ENCODE data around the gene TP53AIP1. TPM values are rescaled to one million over a fixed set of nuclear protein-coding genes. Genes with fewer than 3 reads are reported as not detected.

Gene TP53AIP1, protein sequence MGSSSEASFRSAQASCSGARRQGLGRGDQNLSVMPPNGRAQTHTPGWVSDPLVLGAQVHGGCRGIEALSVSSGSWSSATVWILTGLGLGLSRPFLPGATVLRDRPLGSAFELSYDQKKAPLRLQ
- not detected in 2 replicates for total RNA-seq

DNA sequence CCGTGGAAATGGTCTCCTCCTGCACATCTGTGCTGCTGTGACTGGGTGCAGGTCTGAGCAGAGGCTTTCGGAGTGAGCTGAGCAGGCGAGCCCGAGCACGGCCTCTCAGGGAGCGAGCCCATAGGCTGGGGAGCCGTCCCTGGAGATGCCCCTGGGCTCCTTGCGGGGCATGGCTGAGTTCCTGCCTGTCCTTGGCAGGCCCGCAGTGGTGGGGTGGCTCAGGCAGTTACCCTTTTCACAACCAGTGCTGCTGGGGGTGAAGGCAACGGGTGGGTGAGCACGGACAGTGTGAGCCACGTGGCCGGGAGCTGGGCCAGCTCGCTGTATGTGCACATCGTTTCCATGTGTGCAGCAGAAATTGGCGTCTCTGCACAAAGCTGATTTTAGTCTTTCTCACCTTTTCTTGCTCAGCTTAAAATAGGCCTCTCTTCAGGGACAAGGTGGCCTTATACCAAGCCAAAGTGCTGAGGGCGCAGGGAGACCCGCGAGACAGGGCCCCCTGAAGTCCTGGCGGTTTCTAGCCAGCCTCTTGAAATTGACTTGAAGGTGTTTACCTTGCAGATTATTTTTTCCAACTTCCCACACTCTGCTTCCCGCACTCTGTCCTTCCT lies at the start of gene TP53AIP1:
TSS of gene TP53AIP1 (minus strand) at position 55 of the 611 bp plus-strand sequence. CDS start 5,053 bp downstream, outside the sequence.

DNA sequence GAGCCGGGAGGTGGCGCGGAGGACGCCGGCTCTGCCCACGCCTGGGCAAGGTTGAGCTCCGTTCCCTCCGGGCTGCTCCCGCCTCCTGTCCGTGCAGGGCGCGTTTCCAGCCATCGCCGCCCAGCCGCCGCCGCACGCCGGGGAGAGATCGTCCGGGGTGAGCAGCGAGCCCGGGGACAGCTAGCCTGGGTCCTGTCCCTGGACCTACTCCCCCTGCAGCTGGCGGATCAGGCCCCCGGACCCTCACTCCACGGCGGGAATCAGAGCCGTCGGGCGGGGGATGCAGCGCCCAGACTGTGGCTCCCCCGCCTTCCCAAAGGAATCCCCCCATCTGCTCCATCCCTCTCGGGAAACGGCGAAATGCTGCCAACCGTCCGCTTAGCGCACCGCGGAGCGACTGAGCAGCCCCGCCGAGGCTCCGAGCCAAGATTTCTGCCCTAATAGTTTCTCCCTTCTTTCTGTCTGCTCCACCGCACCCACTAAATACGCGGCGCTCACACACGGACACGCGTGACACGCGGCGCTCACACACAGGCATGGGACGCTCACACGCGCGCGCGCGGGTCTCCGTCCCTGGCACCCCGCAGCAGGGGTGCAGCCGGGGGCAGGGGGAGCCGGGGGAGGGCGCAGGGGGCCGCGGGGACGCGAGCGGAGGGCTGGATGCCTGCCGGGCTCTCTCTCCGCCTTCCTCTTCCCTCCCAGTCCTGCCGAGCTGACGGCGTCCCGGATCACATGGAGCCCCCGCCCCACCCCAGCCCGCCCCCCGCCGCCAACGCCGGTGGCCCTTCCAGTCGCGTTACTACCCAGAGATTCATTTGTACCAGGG lies 51.9 kb downstream of the TP53AIP1 start, which contains the start of gene KCNJ5:
TSS of gene KCNJ5 (plus strand) at position 814 of the 826 bp plus-strand sequence. CDS start 19,918 bp downstream, outside the sequence.

Other genes with a start within 250 kb of the TP53AIP1 start
- 118 and 163 TPM in 2 replicates for gene FLI1, start 248.8 kb downstream of the TP53AIP1 start, total RNA-seq
- gene KCNJ1, start 75.6 kb downstream of the TP53AIP1 start, total RNA-seq, result not detected in 2 replicates
- 0.09 TPM in 2 replicates for gene KCNJ5, start 51.5 kb downstream of the TP53AIP1 start, total RNA-seq
- 4.9 and 6.9 TPM in 2 replicates for gene ARHGAP32, start 249.5 kb upstream of the TP53AIP1 start, total RNA-seq

Data from endothelial cell of coronary artery (primary cell).